Pons (tissue), 1 donor: Measurements from ENCODE around the gene SIX1.

ENCODE experiments used
- DNase-seq: peaks from one replicate; pipeline ENCODE4 v3.0.0-alpha.2; 2016; ENCODE audit warnings: low spot score

The SIX1 gene

GRCh38 chr14:60641742-60642269, 7.5 kb downstream of the SIX1 start:
- no peak for DNase-seq

- DNase-seq: no peak
These were observed 8.2 kb downstream of the SIX1 start for GRCh38 chr14:60640859-60641741.

GRCh38 chr14:60639674-60640073, 9.6 kb downstream of the SIX1 start:
- DNase-seq: no peak

- no peak for DNase-seq
These were observed 11.6 kb downstream of the SIX1 start for GRCh38 chr14:60637479-60638315.

- no peak for DNase-seq
These were observed 12.3 kb downstream of the SIX1 start for GRCh38 chr14:60636879-60637478.

GRCh38 chr14:60634153-60634552, 15.1 kb downstream of the SIX1 start:
- DNase-seq: no peak

- DNase-seq: no peak
These were observed 16.5 kb downstream of the SIX1 start for GRCh38 chr14:60632777-60633176.

- DNase-seq: no peak
These were observed 17.0 kb downstream of the SIX1 start for GRCh38 chr14:60632257-60632656.

GRCh38 chr14:60631842-60632241, 17.4 kb downstream of the SIX1 start:
- no peak for DNase-seq

- no peak for DNase-seq
These were observed 19.1 kb downstream of the SIX1 start for GRCh38 chr14:60630129-60630528.

GRCh38 chr14:60628892-60629291, 20.4 kb downstream of the SIX1 start:
- no peak for DNase-seq

GRCh38 chr14:60622917-60623257, 26.4 kb downstream of the SIX1 start:
- DNase-seq: no peak

GRCh38 chr14:60622210-60622916, 26.9 kb downstream of the SIX1 start:
- DNase-seq: no peak

GRCh38 chr14:60621386-60621785, 27.9 kb downstream of the SIX1 start:
- DNase-seq: no peak

- DNase-seq: no peak
These were observed 31.0 kb downstream of the SIX1 start for GRCh38 chr14:60618241-60618640.

- DNase-seq: no peak
These were observed 32.8 kb downstream of the SIX1 start for GRCh38 chr14:60616461-60616959.

GRCh38 chr14:60602291-60602690, 47.0 kb downstream of the SIX1 start:
- no peak for DNase-seq

GRCh38 chr14:60599727-60600126, 49.5 kb downstream of the SIX1 start:
- no peak for DNase-seq

GRCh38 chr14:60596139-60596538, 53.1 kb downstream of the SIX1 start:
- no peak for DNase-seq

- DNase-seq: no peak
These were observed 55.2 kb downstream of the SIX1 start for GRCh38 chr14:60594062-60594461.
